HG03039 (cell line): ENCODE data around the gene UBAC2.
A peak's percentile ranks its signal among the peaks of the same experiment; 100 is the strongest.

ENCODE experiments used
- ATAC-seq: cut with Tn5 transposase; IDR thresholded peaks from one replicate; pipeline ENCODE4 v1.9.1; 2021; ENCODE audit warnings: mild to moderate bottlenecking, moderate library complexity; ENCODE audit not compliant: unreplicated experiment

The UBAC2 gene

GRCh38 chr13:99200432-99201167 lies at the start of gene UBAC2:
Gene UBAC2, plus strand, starts transcription at chr13:99200854. Its CDS starts 55 bp downstream, at chr13:99200909.
- peak; percentile 75 for ATAC-seq

- ATAC-seq, result peak; percentile 85
These were observed 49.1 kb upstream of the UBAC2 start for GRCh38 chr13:99151516-99151915.

- no peak for ATAC-seq
These were observed 47.4 kb upstream of the UBAC2 start for GRCh38 chr13:99153219-99153618.

GRCh38 chr13:99154064-99154463 lies 46.6 kb upstream of the UBAC2 start:
- no peak for ATAC-seq

- no peak for ATAC-seq
These were observed 44.8 kb upstream of the UBAC2 start for GRCh38 chr13:99155821-99156220.

- ATAC-seq, result no peak
These were observed 43.6 kb upstream of the UBAC2 start for GRCh38 chr13:99157046-99157445.

GRCh38 chr13:99158846-99159245 lies 41.8 kb upstream of the UBAC2 start:
- ATAC-seq, result no peak

GRCh38 chr13:99159331-99160061 lies 41.2 kb upstream of the UBAC2 start:
- ATAC-seq, result no peak

GRCh38 chr13:99160415-99160814 lies 40.2 kb upstream of the UBAC2 start:
- no peak for ATAC-seq

GRCh38 chr13:99161512-99161911 lies 39.1 kb upstream of the UBAC2 start:
- no peak for ATAC-seq

- ATAC-seq, result no peak
These were observed 37.9 kb upstream of the UBAC2 start for GRCh38 chr13:99162567-99163361.

- ATAC-seq, result no peak
These were observed 36.4 kb upstream of the UBAC2 start for GRCh38 chr13:99164226-99164625.

- no peak for ATAC-seq
These were observed 34.7 kb upstream of the UBAC2 start for GRCh38 chr13:99165753-99166587.

GRCh38 chr13:99172951-99173350 lies 27.7 kb upstream of the UBAC2 start:
- ATAC-seq, result no peak

GRCh38 chr13:99173606-99174005 lies 27.0 kb upstream of the UBAC2 start:
- ATAC-seq, result no peak

- no peak for ATAC-seq
These were observed 26.0 kb upstream of the UBAC2 start for GRCh38 chr13:99174533-99175100.

GRCh38 chr13:99176309-99177276 lies 24.1 kb upstream of the UBAC2 start:
- ATAC-seq, result peak; percentile 62

GRCh38 chr13:99178636-99179035 lies 22.0 kb upstream of the UBAC2 start:
- no peak for ATAC-seq

GRCh38 chr13:99179460-99179859 lies 21.2 kb upstream of the UBAC2 start:
- ATAC-seq, result no peak
